Smooth muscle cell (in vitro differentiated cells): ENCODE measurements around the gene HAUS7. TPM values are rescaled to one million over a fixed set of nuclear protein-coding genes. Genes with fewer than 3 reads are reported as not detected.

Experiments used
- DNase-seq: peaks from one replicate; lab custom pipeline; 2025; ENCODE audit not compliant: unreplicated experiment; lab: John Stamatoyannopoulos, UW
- H2AFZ ChIP-seq: fragments of 200-600 bp; sonication (generic); 2 replicates; pipeline ENCODE4 v1.6.0; 2016; ENCODE audit warnings: antibody characterized with exemption, low read depth, mild to moderate bottlenecking
- H3F3A ChIP-seq: fragments of 200-600 bp; sonication (generic); 2 replicates; pipeline ENCODE4 v1.6.0; 2017; ENCODE audit warnings: antibody characterized with exemption, low read depth
- H3K27ac ChIP-seq: fragments of 200-600 bp; sonication (generic); 2 replicates; pipeline ENCODE4 v1.5.1; 2016; ENCODE audit warnings: low read depth, mild to moderate bottlenecking
- H3K27me3 ChIP-seq: fragments of 200-600 bp; sonication (generic); 2 replicates; pipeline ENCODE4 v1.6.1; 2016; ENCODE audit warnings: low read depth, mild to moderate bottlenecking
- H3K36me3 ChIP-seq: fragments of 200-600 bp; sonication (generic); 2 replicates; pipeline ENCODE4 v1.5.1; 2016; ENCODE audit warnings: low read depth
- H3K4me1 ChIP-seq: fragments of 200-600 bp; sonication (generic); 2 replicates; pipeline ENCODE4 v1.5.1; 2016; ENCODE audit warnings: low read depth
- H3K4me2 ChIP-seq: fragments of 200-600 bp; sonication (generic); 2 replicates; pipeline ENCODE4 v1.6.0; 2016; ENCODE audit warnings: mild to moderate bottlenecking
- H3K4me3 ChIP-seq: fragments of 200-600 bp; sonication (generic); 2 replicates; pipeline ENCODE4 v1.5.1; 2016; ENCODE audit warnings: mild to moderate bottlenecking
- H3K79me2 ChIP-seq: fragments of 200-600 bp; sonication (generic); 2 replicates; pipeline ENCODE4 v1.6.0; 2016; ENCODE audit warnings: low read depth, mild to moderate bottlenecking
- H3K9ac ChIP-seq: fragments of 200-600 bp; sonication (generic); 2 replicates; pipeline ENCODE4 v1.6.0; 2016; ENCODE audit warnings: low read depth
- H3K9me3 ChIP-seq: fragments of 200-600 bp; sonication (generic); replicated peaks from 2 replicates; pipeline ENCODE4 v1.5.1; 2016; ENCODE audit warnings: low read depth
- H4K20me1 ChIP-seq: fragments of 200-600 bp; sonication (generic); 2 replicates; pipeline ENCODE4 v1.6.0; 2016; ENCODE audit warnings: low read depth
- WGBS: methylation state at CpG from one replicate; pipeline ENCODE4 v1.1.7; 2016; ENCODE audit warnings: low lambda C conversion rate; 5-methylcytosine and 5-hydroxymethylcytosine counted together
- polyA plus RNA-seq: library from polyadenylated mRNA; unstranded; fragments of >200 nt; fragmentation: Nextera tagmentation; extraction: Ambion mirVana; gene quantifications from 2 replicates; pipeline ENCODE4 v1.2.1, GENCODE V29; 2016
- total RNA-seq: library from RNA; depleted of rRNA; stranded (reverse); fragments of >200 nt; gene quantifications from 2 replicates; pipeline ENCODE4 v1.2.3, GENCODE V29; 2014
- TF ChIP-seq, protein P1 (sequence below): fragments of 200-600 bp; sonication (generic); IDR thresholded peaks from 2 replicates; pipeline ENCODE4 v1.5.1; 2017; ENCODE audit warnings: borderline replicate concordance, mild to moderate bottlenecking, antibody characterized with exemption; ENCODE audit not compliant: insufficient read depth, poor library complexity, severe bottlenecking

The HAUS7 gene
- total and polyA plus RNA-seq, 2 experiments from 2014 or later: 18.5 to 27.4 TPM

GRCh38 chrX:153434801-153435200, 35.6 kb downstream of the HAUS7 start:
- H3K4me2 ChIP-seq: no peak overlapping the region
- TF ChIP-seq, protein P1, sequence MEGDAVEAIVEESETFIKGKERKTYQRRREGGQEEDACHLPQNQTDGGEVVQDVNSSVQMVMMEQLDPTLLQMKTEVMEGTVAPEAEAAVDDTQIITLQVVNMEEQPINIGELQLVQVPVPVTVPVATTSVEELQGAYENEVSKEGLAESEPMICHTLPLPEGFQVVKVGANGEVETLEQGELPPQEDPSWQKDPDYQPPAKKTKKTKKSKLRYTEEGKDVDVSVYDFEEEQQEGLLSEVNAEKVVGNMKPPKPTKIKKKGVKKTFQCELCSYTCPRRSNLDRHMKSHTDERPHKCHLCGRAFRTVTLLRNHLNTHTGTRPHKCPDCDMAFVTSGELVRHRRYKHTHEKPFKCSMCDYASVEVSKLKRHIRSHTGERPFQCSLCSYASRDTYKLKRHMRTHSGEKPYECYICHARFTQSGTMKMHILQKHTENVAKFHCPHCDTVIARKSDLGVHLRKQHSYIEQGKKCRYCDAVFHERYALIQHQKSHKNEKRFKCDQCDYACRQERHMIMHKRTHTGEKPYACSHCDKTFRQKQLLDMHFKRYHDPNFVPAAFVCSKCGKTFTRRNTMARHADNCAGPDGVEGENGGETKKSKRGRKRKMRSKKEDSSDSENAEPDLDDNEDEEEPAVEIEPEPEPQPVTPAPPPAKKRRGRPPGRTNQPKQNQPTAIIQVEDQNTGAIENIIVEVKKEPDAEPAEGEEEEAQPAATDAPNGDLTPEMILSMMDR: no peak
- no peaks in the 10 kb centered on the region for H3K9me3 ChIP-seq
- no peaks in the 10 kb centered on the region for H3F3A ChIP-seq
- no peak overlapping the region for H2AFZ ChIP-seq
- no peaks in the 10 kb centered on the region for H3K79me2 ChIP-seq
- no peaks in the 10 kb centered on the region for H4K20me1 ChIP-seq
- no peak overlapping the region for H3K4me3 ChIP-seq
- WGBS: 75% methylated on average over 8 of the region's 8 CpGs
- DNase-seq: no peak
- no peaks in the 10 kb centered on the region for H3K4me1 ChIP-seq
- no peak overlapping the region for H3K9ac ChIP-seq
- H3K27ac ChIP-seq: no peak overlapping the region
- H3K36me3 ChIP-seq: no peaks in the 10 kb centered on the region
- no peaks in the 10 kb centered on the region for H3K27me3 ChIP-seq

DNA sequence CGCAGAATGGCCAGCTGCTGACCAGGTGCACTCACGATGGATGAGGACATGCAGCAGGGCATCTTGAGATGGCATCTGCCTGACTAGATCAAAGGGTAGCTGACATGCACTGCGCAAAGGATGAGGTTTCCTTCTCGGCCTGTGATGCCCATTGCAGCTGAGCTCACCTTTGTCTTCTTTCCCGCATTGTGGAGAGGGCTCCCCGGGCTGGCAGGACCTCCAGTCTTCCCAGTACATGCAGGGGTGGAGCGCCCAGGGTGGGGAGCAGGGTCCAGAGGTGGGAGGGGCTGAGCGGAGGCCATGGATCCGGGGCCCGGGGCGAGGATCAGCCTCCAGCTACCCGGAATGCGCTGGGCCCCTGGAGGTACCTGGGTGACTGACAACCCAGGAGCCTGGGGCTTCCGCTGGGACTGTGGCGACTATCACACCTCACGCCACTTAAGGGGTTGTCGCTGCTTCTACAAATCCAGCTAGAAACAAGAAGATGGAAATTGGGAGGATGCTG, 36.5 kb downstream of the HAUS7 start:
- Histone ChIP-seq H3K27ac (no peak overlapping the region), H3F3A (no peaks in the 10 kb centered on the region), H3K9me3 (no peaks in the 10 kb centered on the region), H2AFZ (no peak overlapping the region), H3K4me2 (no peak overlapping the region), H3K4me3 (no peak overlapping the region), H3K4me1 (no peaks in the 10 kb centered on the region), H3K9ac (no peak overlapping the region), H3K36me3 (no peaks in the 10 kb centered on the region), H4K20me1 (no peaks in the 10 kb centered on the region), H3K79me2 (no peaks in the 10 kb centered on the region), H3K27me3 (no peaks in the 10 kb centered on the region)
- 90% methylated on average over 17 of the region's 17 CpGs for WGBS
- no peak for DNase-seq
- TF ChIP-seq, protein P1: no peak

DNA sequence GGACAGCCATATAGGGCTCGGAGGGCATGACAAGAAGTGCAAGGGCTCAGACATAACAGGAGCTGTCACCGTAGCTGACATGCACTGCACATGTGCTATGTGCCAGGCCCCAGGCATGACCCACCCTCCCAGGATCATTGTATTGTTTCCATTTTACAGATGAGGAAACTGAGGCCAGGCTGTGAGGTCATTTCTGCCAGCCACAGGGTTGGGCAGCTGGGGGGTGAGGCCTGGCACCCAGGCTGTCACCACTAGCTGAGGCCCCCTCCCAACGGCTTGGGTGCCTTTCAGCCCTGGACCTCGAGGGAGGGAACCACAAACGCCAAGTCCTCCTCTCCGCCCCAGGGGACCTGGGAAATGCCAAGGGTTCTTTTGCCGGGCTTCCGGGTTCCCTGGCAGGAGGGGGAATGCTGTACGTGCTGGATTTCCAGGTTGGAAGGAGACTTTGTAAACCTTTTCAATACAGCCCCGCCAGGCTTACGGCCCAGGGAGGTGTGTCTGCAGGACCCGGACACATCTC, 37.2 kb downstream of the HAUS7 start:
- Histone ChIP-seq H3K27ac (no peak overlapping the region), H3K4me1 (no peaks in the 10 kb centered on the region), H3K4me2 (no peak overlapping the region), H3K79me2 (no peaks in the 10 kb centered on the region), H3K27me3 (no peaks in the 10 kb centered on the region), H3K4me3 (no peak overlapping the region), H3K9me3 (no peaks in the 10 kb centered on the region), H2AFZ (no peak overlapping the region), H3F3A (no peaks in the 10 kb centered on the region), H4K20me1 (no peaks in the 10 kb centered on the region), H3K36me3 (no peaks in the 10 kb centered on the region), H3K9ac (no peak overlapping the region)
- DNase-seq: no peak
- 87% methylated on average over 12 of the region's 12 CpGs for WGBS
- TF ChIP-seq, protein P1: no peak

DNA sequence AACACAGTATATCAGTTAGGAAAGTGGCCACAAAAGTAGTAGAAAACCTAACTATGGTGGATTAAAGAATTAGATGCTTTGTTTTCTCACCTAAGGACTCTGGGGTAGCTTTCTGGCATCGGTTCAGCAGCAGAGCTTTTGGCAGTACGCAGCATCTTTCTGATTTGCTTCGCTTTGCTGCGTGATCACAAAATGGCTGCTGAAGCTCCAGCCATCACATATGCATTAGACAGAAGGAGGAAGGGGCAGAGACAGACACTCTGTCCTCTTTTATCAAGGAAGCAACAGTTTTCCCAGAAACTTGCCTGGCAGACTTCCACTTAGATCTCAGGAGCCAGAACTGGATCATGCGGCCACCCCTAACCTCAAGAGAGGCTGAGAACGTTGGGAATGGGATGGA, 39.6 kb downstream of the HAUS7 start:
- Histone ChIP-seq H3K9ac (no peak overlapping the region), H4K20me1 (no peaks in the 10 kb centered on the region), H3K9me3 (no peaks in the 10 kb centered on the region), H3K27me3 (no peaks in the 10 kb centered on the region), H3F3A (no peaks in the 10 kb centered on the region), H2AFZ (no peak overlapping the region), H3K36me3 (no peaks in the 10 kb centered on the region), H3K4me3 (no peak overlapping the region), H3K79me2 (no peaks in the 10 kb centered on the region), H3K27ac (no peak overlapping the region), H3K4me2 (no peak overlapping the region), H3K4me1 (no peaks in the 10 kb centered on the region)
- 79% methylated on average over 6 of the region's 6 CpGs for WGBS
- TF ChIP-seq, protein P1: no peak
- DNase-seq: no peak
